GM21825 (cell line): Measurements from ENCODE around the gene FNBP1L.
"Not testable (repeated sequence)": the region's sequence is repeated elsewhere in the genome, so short reads cannot be mapped to it uniquely, and the experiment has no call there.

Experiments used
- ATAC-seq: cut with Tn5 transposase; IDR thresholded peaks from one replicate; pipeline ENCODE4 v1.9.1; 2021; ENCODE audit warnings: mild to moderate bottlenecking, moderate library complexity; ENCODE audit not compliant: unreplicated experiment

The FNBP1L gene

GRCh38 chr1:93442741-93443140 is 5.2 kb upstream of the FNBP1L start:
- ATAC-seq: no peak

GRCh38 chr1:93443454-93443853 is 4.5 kb upstream of the FNBP1L start:
- no peak for ATAC-seq

- ATAC-seq: no peak
Measured at GRCh38 chr1:93446837-93447451, 974 bp upstream of the FNBP1L start.

- no peak for ATAC-seq
Measured at GRCh38 chr1:93448292-93448982, 519 bp downstream of the FNBP1L start.

GRCh38 chr1:93448983-93449804 is 1.3 kb downstream of the FNBP1L start:
- ATAC-seq: no peak

- ATAC-seq: no peak
Measured at GRCh38 chr1:93450321-93450720, 2.4 kb downstream of the FNBP1L start.

- ATAC-seq: no peak
Measured at GRCh38 chr1:93453911-93454310, 6.0 kb downstream of the FNBP1L start.

- ATAC-seq: no peak
Measured at GRCh38 chr1:93459126-93459525, 11.2 kb downstream of the FNBP1L start.

- ATAC-seq: no peak
Measured at GRCh38 chr1:93461236-93461635, 13.3 kb downstream of the FNBP1L start.

GRCh38 chr1:93463960-93464359 is 16.0 kb downstream of the FNBP1L start:
- no peak for ATAC-seq

GRCh38 chr1:93465371-93466082 is 17.6 kb downstream of the FNBP1L start:
- not testable (repeated sequence) for ATAC-seq

GRCh38 chr1:93467606-93468005 is 19.7 kb downstream of the FNBP1L start:
- no peak for ATAC-seq

GRCh38 chr1:93468662-93469061 is 20.7 kb downstream of the FNBP1L start:
- ATAC-seq: no peak

GRCh38 chr1:93469223-93469622 is 21.3 kb downstream of the FNBP1L start:
- not testable (repeated sequence) for ATAC-seq

GRCh38 chr1:93471284-93471683 is 23.4 kb downstream of the FNBP1L start:
- no peak for ATAC-seq

GRCh38 chr1:93471911-93472310 is 24.0 kb downstream of the FNBP1L start:
- ATAC-seq: no peak

- no peak for ATAC-seq
Measured at GRCh38 chr1:93474321-93474720, 26.4 kb downstream of the FNBP1L start.

GRCh38 chr1:93475681-93476080 is 27.8 kb downstream of the FNBP1L start:
- no peak for ATAC-seq

GRCh38 chr1:93479133-93479745 is 31.3 kb downstream of the FNBP1L start:
- ATAC-seq: not testable (repeated sequence)

- not testable (repeated sequence) for ATAC-seq
Measured at GRCh38 chr1:93481899-93482298, 34.0 kb downstream of the FNBP1L start.

- ATAC-seq: no peak
Measured at GRCh38 chr1:93483200-93483599, 35.3 kb downstream of the FNBP1L start.
